ENCODE data around the gene CD8A. TPM values are rescaled to one million over a fixed set of nuclear protein-coding genes. Genes with fewer than 3 reads are reported as not detected.
"Not testable (repeated sequence)": the region's sequence is repeated elsewhere in the genome, so short reads cannot be mapped to it uniquely, and the experiment has no call there.

CD8A gene
- total and polyA plus RNA-seq, 2 of the 8 experiments (the other 6 are each of a cell fraction or from before 2014, with no cell fraction given) = 0.14 to 0.39 TPM

DNA sequence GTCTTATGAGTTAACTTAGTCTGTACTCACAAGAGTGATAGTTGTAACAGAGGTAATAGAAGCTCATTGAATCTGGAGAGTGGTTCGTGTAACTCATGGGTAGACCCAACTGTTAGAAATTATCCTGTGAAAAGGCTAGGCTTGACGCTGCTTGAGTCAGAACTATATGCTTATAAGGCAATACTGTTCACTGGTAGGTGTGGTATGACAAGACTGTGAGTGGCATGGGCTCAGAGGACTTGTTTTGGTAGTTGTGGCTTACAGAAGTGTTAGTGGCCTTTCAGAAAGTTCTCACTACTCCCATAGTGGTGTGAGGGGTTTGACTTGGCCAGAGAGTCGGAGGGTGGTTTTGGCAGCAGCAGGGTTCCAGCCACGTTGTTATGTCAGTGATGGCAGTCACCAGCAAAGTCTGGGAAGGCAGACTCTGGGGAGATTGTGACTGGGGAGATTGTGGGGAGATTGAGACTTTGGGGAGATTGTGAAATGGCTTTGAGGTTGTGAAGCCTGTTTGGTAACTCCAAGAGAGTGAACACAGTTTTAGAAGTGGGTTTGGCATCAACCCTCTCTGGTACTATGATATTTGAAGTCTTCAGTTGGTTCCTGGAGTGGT is 48.7 kb downstream of the CD8A start:
- H3K4me1 ChIP-seq (replicated peaks in 1 of 4; ENCODE audit: control insufficient read depth in 3 of 4, insufficient read depth in 4 of 4, low read length in 3 of 4); H4K20me1 ChIP-seq (replicated peaks in 1 of 2; ENCODE audit: control insufficient read depth in 1 of 2, insufficient read depth in 2 of 2, low read length in 2 of 2); CTCF ChIA-PET (ENCODE audit: partially characterized antibody); H3K4ac ChIP-seq (replicated peaks; ENCODE audit: insufficient read length, low read depth, low read length); H3K23me2 ChIP-seq (ENCODE audit: low read depth, low read length); H3K79me1 ChIP-seq (ENCODE audit: low read depth, low read length); H3K4me2 ChIP-seq (ENCODE audit: insufficient read depth in 1 of 2, low read depth in 2 of 2, low read length in 2 of 2); H2BK120ac ChIP-seq (replicated peaks; ENCODE audit: low read depth, low read length); H3K27me3 ChIP-seq (replicated peaks in 1 of 4; ENCODE audit: control insufficient read depth in 3 of 4, extremely low read depth in 1 of 4, insufficient read depth in 3 of 4, low read length in 3 of 4); H4K8ac ChIP-seq (ENCODE audit: extremely low read depth, insufficient read depth, low read length); H2BK20ac ChIP-seq (ENCODE audit: low read length); H2BK15ac ChIP-seq (ENCODE audit: low read length); H3K9ac ChIP-seq (replicated peaks in 1 of 4; ENCODE audit: extremely low read depth in 1 of 4, low read depth in 3 of 4, low read length in 3 of 4); H4K5ac ChIP-seq (ENCODE audit: insufficient read length, low read depth, low read length); H3K23ac ChIP-seq (ENCODE audit: insufficient read length); H3K56ac ChIP-seq (replicated peaks; ENCODE audit: insufficient read length, low read depth, low read length); H3K9me3 ChIP-seq (ENCODE audit: insufficient read depth in 2 of 2, low read depth in 1 of 2, low read length in 1 of 2); DNase-seq (ENCODE audit: low read depth in 1 of 2, low spot score in 2 of 2); H4K91ac ChIP-seq (replicated peaks; ENCODE audit: insufficient read length, low read length); H3K14ac ChIP-seq (ENCODE audit: insufficient read length); FAIRE-seq; H3K18ac ChIP-seq (ENCODE audit: extremely low read depth, low read length); H3K4me3 ChIP-seq (ENCODE audit: extremely low read depth in 1 of 4, insufficient read depth in 2 of 4, low read depth in 3 of 4, low read length in 4 of 4); H2BK5ac ChIP-seq (ENCODE audit: low read depth, low read length); H2AFZ ChIP-seq (ENCODE audit: low read length); H2AK5ac ChIP-seq (ENCODE audit: low read depth, low read length); H2BK12ac ChIP-seq (ENCODE audit: low read depth, low read length); H3K27ac ChIP-seq (ENCODE audit: low read depth, low read length); POLR2A ChIA-PET (ENCODE audit: partially characterized antibody): not testable (repeated sequence)
- Histone ChIP-seq H3K79me2 (ENCODE audit: control insufficient read depth in 1 of 2, insufficient read depth in 2 of 2, low read length in 2 of 2) (peaks cover 0 to 31% of the 10 kb centered on the region in 2 experiments; a peak in 2 of 4 replicates), H3K36me3 (ENCODE audit: control insufficient read depth in 2 of 4, insufficient read depth in 4 of 4, low read length in 3 of 4) (peaks cover 0 to 13% (median 7%) of the 10 kb centered on the region in 4 experiments; a peak in 3 of 8 replicates)
- WGBS, 2 experiments (ENCODE audit: extremely low coverage in 1 of 2, insufficient coverage in 1 of 2, insufficient read length in 1 of 2, insufficient replicate concordance in 2 of 2, low coverage in 1 of 2, low lambda C conversion rate in 2 of 2, missing lambda C conversion rate in 1 of 2) = no CpG with 5 or more reads among the region's 4 CpGs

DNA sequence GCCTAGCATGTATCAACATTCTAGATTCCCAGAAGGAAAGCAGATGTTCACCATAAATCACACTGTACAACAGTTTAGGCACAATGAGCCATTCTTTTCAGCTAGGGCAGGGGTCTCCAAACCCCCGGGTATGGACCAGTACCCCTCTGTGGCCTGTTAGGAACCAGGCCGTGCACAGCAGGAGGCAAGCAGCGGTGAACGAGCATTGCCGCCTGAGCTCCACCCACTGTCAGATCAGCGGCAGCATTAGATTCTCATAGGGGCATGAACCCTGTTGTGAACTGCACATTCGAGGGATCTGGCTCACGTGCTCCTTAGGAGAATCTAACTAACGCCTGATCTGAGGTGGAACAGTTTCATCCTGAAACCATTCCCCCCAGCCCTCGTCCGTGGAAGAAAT is 50.8 kb downstream of the CD8A start:
- H3K4me1 ChIP-seq (replicated peaks in 1 of 4; ENCODE audit: control insufficient read depth in 3 of 4, insufficient read depth in 4 of 4, low read length in 3 of 4); DNase-seq (ENCODE audit: low read depth in 1 of 2, low spot score in 2 of 2); H3K79me1 ChIP-seq (ENCODE audit: low read depth, low read length); H2BK5ac ChIP-seq (ENCODE audit: low read depth, low read length); H3K4me2 ChIP-seq (ENCODE audit: insufficient read depth in 1 of 2, low read depth in 2 of 2, low read length in 2 of 2); H3K9ac ChIP-seq (replicated peaks in 1 of 4; ENCODE audit: extremely low read depth in 1 of 4, low read depth in 3 of 4, low read length in 3 of 4); H2AFZ ChIP-seq (ENCODE audit: low read length); H3K27ac ChIP-seq (ENCODE audit: low read depth, low read length); H3K9me3 ChIP-seq (ENCODE audit: insufficient read depth in 2 of 2, low read depth in 1 of 2, low read length in 1 of 2); H3K4ac ChIP-seq (replicated peaks; ENCODE audit: insufficient read length, low read depth, low read length); H3K27me3 ChIP-seq (replicated peaks in 1 of 4; ENCODE audit: control insufficient read depth in 3 of 4, extremely low read depth in 1 of 4, insufficient read depth in 3 of 4, low read length in 3 of 4); FAIRE-seq; H4K5ac ChIP-seq (ENCODE audit: insufficient read length, low read depth, low read length); H4K20me1 ChIP-seq (replicated peaks in 1 of 2; ENCODE audit: control insufficient read depth in 1 of 2, insufficient read depth in 2 of 2, low read length in 2 of 2); H4K91ac ChIP-seq (replicated peaks; ENCODE audit: insufficient read length, low read length); H3K4me3 ChIP-seq (ENCODE audit: extremely low read depth in 1 of 4, insufficient read depth in 2 of 4, low read depth in 3 of 4, low read length in 4 of 4); H2BK20ac ChIP-seq (ENCODE audit: low read length); CTCF ChIA-PET (ENCODE audit: partially characterized antibody); H3K23me2 ChIP-seq (ENCODE audit: low read depth, low read length); H3K18ac ChIP-seq (ENCODE audit: extremely low read depth, low read length); H2BK15ac ChIP-seq (ENCODE audit: low read length); POLR2A ChIA-PET (ENCODE audit: partially characterized antibody); H3K56ac ChIP-seq (replicated peaks; ENCODE audit: insufficient read length, low read depth, low read length); H3K23ac ChIP-seq (ENCODE audit: insufficient read length); H2BK120ac ChIP-seq (replicated peaks; ENCODE audit: low read depth, low read length); H4K8ac ChIP-seq (ENCODE audit: extremely low read depth, insufficient read depth, low read length); H2AK5ac ChIP-seq (ENCODE audit: low read depth, low read length); H2BK12ac ChIP-seq (ENCODE audit: low read depth, low read length); H3K14ac ChIP-seq (ENCODE audit: insufficient read length): not testable (repeated sequence)
- peaks cover 0 to 15% of the 10 kb centered on the region in 2 experiments; a peak in 2 of 4 replicates for H3K79me2 ChIP-seq (ENCODE audit: control insufficient read depth in 1 of 2, insufficient read depth in 2 of 2, low read length in 2 of 2)
- no CpG with 5 or more reads among the region's 11 CpGs for WGBS, 2 experiments (ENCODE audit: extremely low coverage in 1 of 2, insufficient coverage in 1 of 2, insufficient read length in 1 of 2, insufficient replicate concordance in 2 of 2, low coverage in 1 of 2, low lambda C conversion rate in 2 of 2, missing lambda C conversion rate in 1 of 2)
- peaks cover 0 to 11% (median 6%) of the 10 kb centered on the region in 4 experiments; a peak in 3 of 8 replicates for H3K36me3 ChIP-seq (ENCODE audit: control insufficient read depth in 2 of 4, insufficient read depth in 4 of 4, low read length in 3 of 4)
